Mesenchymal stem cell (in vitro differentiated cells and primary cell): ENCODE data around the gene BAIAP2.
A peak's percentile ranks its signal among the peaks of the same experiment; 100 is the strongest.

Experiments
- DNase-seq: peaks from one replicate; pipeline ENCODE4 v3.0.0-alpha.2; 2013
- H2AFZ ChIP-seq: one replicate; pipeline ENCODE4 v1.6.1; 2013; ENCODE audit warnings: low read depth, mild to moderate bottlenecking, control low read depth, inconsistent platforms, low read length, moderate library complexity
- H2AK5ac ChIP-seq: 2 replicates; pipeline ENCODE4 v1.6.1; 2013; ENCODE audit warnings: low read length, moderate library complexity, mild to moderate bottlenecking, inconsistent platforms; ENCODE audit not compliant: severe bottlenecking
- H2BK120ac ChIP-seq: one replicate; pipeline ENCODE4 v1.6.1; 2013; ENCODE audit warnings: low read depth, mild to moderate bottlenecking, inconsistent platforms, low read length, moderate library complexity
- H2BK12ac ChIP-seq, 2 experiments: one replicate each; pipeline ENCODE4 v1.6.1; 2013; ENCODE audit warnings: inconsistent platforms in 2 of 2, low read length in 2 of 2, mild to moderate bottlenecking in 2 of 2, moderate library complexity in 2 of 2, control low read depth in 1 of 2
- H2BK15ac ChIP-seq: one replicate; pipeline ENCODE4 v1.6.1; 2013; ENCODE audit warnings: mild to moderate bottlenecking, low read depth, inconsistent platforms; ENCODE audit not compliant: poor library complexity, severe bottlenecking
- H2BK5ac ChIP-seq: 2 replicates; pipeline ENCODE4 v1.6.1; 2013; ENCODE audit warnings: low read depth, mild to moderate bottlenecking, low read length, control low read depth, inconsistent platforms; ENCODE audit not compliant: poor library complexity, severe bottlenecking
- H3K14ac ChIP-seq, 2 experiments: one replicate each; pipeline ENCODE4 v1.6.1; 2013; ENCODE audit warnings: inconsistent platforms in 2 of 2, low read length in 2 of 2, control low read depth in 1 of 2, mild to moderate bottlenecking in 1 of 2, moderate library complexity in 1 of 2
- H3K18ac ChIP-seq, 2 experiments: one replicate each; pipeline ENCODE4 v1.6.1; 2013; ENCODE audit warnings: inconsistent platforms in 2 of 2, low read length in 2 of 2, control low read depth in 1 of 2, low read depth in 1 of 2, mild to moderate bottlenecking in 1 of 2
- H3K23ac ChIP-seq, 2 experiments: one replicate each; pipeline ENCODE4 v1.6.1; 2013; ENCODE audit warnings: inconsistent platforms in 2 of 2, low read length in 2 of 2, mild to moderate bottlenecking in 2 of 2, moderate library complexity in 2 of 2, control low read depth in 1 of 2
- H3K27ac ChIP-seq: 2 replicates; pipeline ENCODE4 v1.5.1; 2013; ENCODE audit warnings: mild to moderate bottlenecking, moderate library complexity, low read length, control low read depth, inconsistent platforms; ENCODE audit not compliant: poor library complexity, severe bottlenecking
- H3K27me3 ChIP-seq, 2 experiments: 2 replicates each; pipeline versions ENCODE4 v1.6.1 to v1.7.0; 2013; ENCODE audit warnings: low read length in 2 of 2, mild to moderate bottlenecking in 2 of 2, moderate library complexity in 2 of 2, control low read depth in 1 of 2, inconsistent platforms in 1 of 2; ENCODE audit not compliant: control insufficient read depth in 1 of 2, insufficient read depth in 1 of 2
- H3K36me3 ChIP-seq, 2 experiments: 2 replicates each; pipeline versions ENCODE4 v1.6.1 to v1.7.0; 2013; ENCODE audit warnings: low read length in 2 of 2, control low read depth in 1 of 2, inconsistent platforms in 1 of 2, low read depth in 1 of 2, mild to moderate bottlenecking in 1 of 2; ENCODE audit not compliant: insufficient read depth in 2 of 2, control insufficient read depth in 1 of 2
- H3K4ac ChIP-seq, 2 experiments: one replicate each; pipeline ENCODE4 v1.6.1; 2013; ENCODE audit warnings: inconsistent platforms in 2 of 2, low read length in 2 of 2, mild to moderate bottlenecking in 2 of 2, moderate library complexity in 2 of 2, control low read depth in 1 of 2, low read depth in 1 of 2
- H3K4me1 ChIP-seq: 2 replicates; pipeline ENCODE4 v1.6.1; 2013; ENCODE audit warnings: low read depth, low read length, control low read depth; ENCODE audit not compliant: control insufficient read depth, insufficient read depth
- H3K4me2 ChIP-seq: 2 replicates; pipeline ENCODE4 v1.6.1; 2013; ENCODE audit warnings: low read length, mild to moderate bottlenecking, inconsistent platforms; ENCODE audit not compliant: poor library complexity, severe bottlenecking
- H3K4me3 ChIP-seq, 2 experiments: 2 replicates each; pipeline versions ENCODE4 v1.5.1 to v1.7.0; 2013; ENCODE audit warnings: low read length in 2 of 2, mild to moderate bottlenecking in 2 of 2, control low read depth in 1 of 2, low read depth in 1 of 2; ENCODE audit not compliant: insufficient read depth in 1 of 2
- H3K79me1 ChIP-seq: replicated peaks from 2 replicates; pipeline ENCODE4 v1.6.1; 2013; ENCODE audit warnings: mild to moderate bottlenecking, control low read depth, low read length, inconsistent platforms; ENCODE audit not compliant: poor library complexity, severe bottlenecking
- H3K9ac ChIP-seq: 2 replicates; pipeline ENCODE4 v1.7.0; 2013; ENCODE audit warnings: mild to moderate bottlenecking, low read length, moderate library complexity
- H3K9me3 ChIP-seq: 2 replicates; pipeline ENCODE4 v1.7.0; 2013; ENCODE audit warnings: mild to moderate bottlenecking, low read length; ENCODE audit not compliant: control insufficient read depth
- H4K8ac ChIP-seq: one replicate; pipeline ENCODE4 v1.6.1; 2013; ENCODE audit warnings: inconsistent platforms, mild to moderate bottlenecking, low read length, moderate library complexity
- H4K91ac ChIP-seq: one replicate; pipeline ENCODE4 v1.6.1; 2013; ENCODE audit warnings: mild to moderate bottlenecking, low read length, inconsistent platforms
- WGBS: methylation state at CpG from one replicate; pipeline ENCODE4 v1.1.7; 2013; ENCODE audit warnings: mixed read lengths; 5-methylcytosine and 5-hydroxymethylcytosine counted together

The BAIAP2 gene

GRCh38 chr17:81158688-81159590 is 124.0 kb downstream of the BAIAP2 start:
- H2BK120ac ChIP-seq = no peak overlapping the region
- no peak overlapping the region for H3K27ac ChIP-seq
- WGBS = 92% methylated on average over 43 of the region's 43 CpGs
- H4K8ac ChIP-seq = no peak overlapping the region
- no peak overlapping the region for H3K9ac ChIP-seq
- no peak overlapping the region for H2AFZ ChIP-seq
- no peak overlapping the region for H4K91ac ChIP-seq
- no peak overlapping the region for H2BK12ac ChIP-seq
- no peaks in the 10 kb centered on the region for H3K36me3 ChIP-seq
- H2BK5ac ChIP-seq = no peak overlapping the region
- H3K4me1 ChIP-seq = no peaks in the 10 kb centered on the region
- no peak overlapping the region for H3K14ac ChIP-seq
- H3K27me3 ChIP-seq = peaks cover 11 to 44% of the 10 kb centered on the region in 2 experiments
- no peak overlapping the region for H2BK15ac ChIP-seq
- no peaks in the 10 kb centered on the region for H3K79me1 ChIP-seq
- H3K18ac ChIP-seq = no peak overlapping the region
- no peak overlapping the region for H3K4me3 ChIP-seq
- no peak overlapping the region for H3K4ac ChIP-seq
- no peak for DNase-seq
- H3K23ac ChIP-seq = no peak overlapping the region
- no peak overlapping the region for H2AK5ac ChIP-seq
- no peak overlapping the region for H3K4me2 ChIP-seq
- no peaks in the 10 kb centered on the region for H3K9me3 ChIP-seq

- no peak overlapping the region for H3K18ac ChIP-seq
- H3K9me3 ChIP-seq = no peaks in the 10 kb centered on the region
- no peak overlapping the region for H3K14ac ChIP-seq
- H3K4me2 ChIP-seq = no peak overlapping the region
- no peak overlapping the region for H3K9ac ChIP-seq
- H4K8ac ChIP-seq = no peak overlapping the region
- no peak overlapping the region for H2BK5ac ChIP-seq
- no peak overlapping the region for H2BK15ac ChIP-seq
- H3K4me3 ChIP-seq = no peak overlapping the region
- 89% methylated on average over 25 of the region's 25 CpGs for WGBS
- H2BK120ac ChIP-seq = no peak overlapping the region
- H3K36me3 ChIP-seq = no peaks in the 10 kb centered on the region
- no peak overlapping the region for H2AK5ac ChIP-seq
- H2BK12ac ChIP-seq = no peak overlapping the region
- peaks cover 19 to 52% of the 10 kb centered on the region in 2 experiments for H3K27me3 ChIP-seq
- H3K4ac ChIP-seq = no peak overlapping the region
- no peak for DNase-seq
- no peak overlapping the region for H3K27ac ChIP-seq
- H2AFZ ChIP-seq = no peak overlapping the region
- no peaks in the 10 kb centered on the region for H3K79me1 ChIP-seq
- no peak overlapping the region for H4K91ac ChIP-seq
- peaks cover under 1% of the 10 kb centered on the region for H3K4me1 ChIP-seq
- no peak overlapping the region for H3K23ac ChIP-seq
These were observed 124.8 kb downstream of the BAIAP2 start for GRCh38 chr17:81159611-81160265.

- Histone ChIP-seq H2AFZ (no peak overlapping the region), H4K91ac (no peak overlapping the region)
These were observed 125.4 kb downstream of the BAIAP2 start for GRCh38 chr17:81160306-81160705.

GRCh38 chr17:81160747-81161453 is 125.9 kb downstream of the BAIAP2 start:
- Histone ChIP-seq H3K79me1 (no peaks in the 10 kb centered on the region), H3K27ac (no peak overlapping the region), H4K91ac (no peak overlapping the region), H3K27me3 (peaks cover 28 to 61% of the 10 kb centered on the region in 2 experiments), H3K36me3 (no peaks in the 10 kb centered on the region), H3K4me3 (no peak overlapping the region), H4K8ac (no peak overlapping the region), H2BK5ac (no peak overlapping the region), H2BK15ac (no peak overlapping the region), H2BK12ac (no peak overlapping the region), H3K18ac (no peak overlapping the region), H3K4me2 (no peak overlapping the region), H3K14ac (no peak overlapping the region), H3K9me3 (no peaks in the 10 kb centered on the region), H2BK120ac (no peak overlapping the region), H3K9ac (no peak overlapping the region), H2AFZ (no peak overlapping the region), H3K4me1 (peaks cover 7% of the 10 kb centered on the region), H3K23ac (no peak overlapping the region), H3K4ac (peak overlapping the region in 1 of 2 experiments; percentile 64), H2AK5ac (no peak overlapping the region)
- DNase-seq = no peak
- 87% methylated on average over 32 of the region's 32 CpGs for WGBS

More at GRCh38 chr17:81160306-81160705, 125.4 kb downstream of the BAIAP2 start:
- peaks cover 3% of the 10 kb centered on the region for H3K4me1 ChIP-seq
- H3K9me3 ChIP-seq = no peaks in the 10 kb centered on the region
- H3K79me1 ChIP-seq = no peaks in the 10 kb centered on the region
- H3K9ac ChIP-seq = no peak overlapping the region
- no peak overlapping the region for H3K4ac ChIP-seq
- no peak overlapping the region for H2AK5ac ChIP-seq
- 84% methylated on average over 28 of the region's 28 CpGs for WGBS
- no peak overlapping the region for H2BK12ac ChIP-seq
- peak overlapping the region; percentile 18 for H2BK15ac ChIP-seq
- no peak overlapping the region for H3K18ac ChIP-seq
- H3K27me3 ChIP-seq = peaks cover 25 to 57% of the 10 kb centered on the region in 2 experiments
- no peak overlapping the region for H3K4me2 ChIP-seq
- H3K14ac ChIP-seq = no peak overlapping the region
- no peak overlapping the region for H4K8ac ChIP-seq
- no peaks in the 10 kb centered on the region for H3K36me3 ChIP-seq
- no peak overlapping the region for H2BK5ac ChIP-seq
- H3K23ac ChIP-seq = no peak overlapping the region
- DNase-seq = no peak
- H3K27ac ChIP-seq = no peak overlapping the region
- H3K4me3 ChIP-seq = no peak overlapping the region
- no peak overlapping the region for H2BK120ac ChIP-seq
